SK-N-SH (cell line): ENCODE results near the gene RRN3. TPM values are rescaled to one million over a fixed set of nuclear protein-coding genes. Genes with fewer than 3 reads are reported as not detected.
"Not testable (repeated sequence)": the region's sequence is repeated elsewhere in the genome, so short reads cannot be mapped to it uniquely, and the experiment has no call there.

Experiments
- CTCF ChIA-PET: fragments of 300-600, 350-600 bp; formaldehyde crosslinking; extraction: SDS; loops from one replicate; lab custom pipeline; 2021; lab: Yijun Ruan, JAX
- POLR2A ChIA-PET: fragments of 350-600 bp; sonication (Branson Sonifier 250); formaldehyde crosslinking; extraction: SDS; loops from one replicate; lab custom pipeline; 2020; ENCODE audit warnings: antibody characterized with exemption, inconsistent platforms; lab: Yijun Ruan, JAX
- DNase-seq: peaks from one replicate; pipeline ENCODE4 v3.0.0; 2012
- H2AFZ ChIP-seq: fragments of 200-600 bp; sonication (generic); 2 replicates; pipeline ENCODE4 v1.8.1; 2016; ENCODE audit warnings: antibody characterized with exemption, mild to moderate bottlenecking, low read depth
- H3F3A ChIP-seq: fragments of 200-600 bp; sonication (generic); replicated peaks from 2 replicates; pipeline ENCODE3; 2016; ENCODE audit warnings: antibody characterized with exemption, mild to moderate bottlenecking; ENCODE audit not compliant: insufficient read depth
- H3K27ac ChIP-seq, 2 experiments: fragments of 200-500 bp in 1 of 2; fragments of 200-600 bp in 1 of 2; sonication (Bioruptor generic) in 1 of 2; sonication (generic), shearing (Covaris generic) in 1 of 2; 2 replicates each; pipeline versions ENCODE4 v1.5.1 to v1.6.1; 2014 to 2016; ENCODE audit warnings: low read depth in 2 of 2, inconsistent platforms in 1 of 2, low read length in 1 of 2, mild to moderate bottlenecking in 1 of 2, mixed read lengths in 1 of 2
- H3K27me3 ChIP-seq: fragments of 200-600 bp; sonication (generic), shearing (Covaris generic); 2 replicates; pipeline ENCODE4 v1.6.1; 2016; ENCODE audit warnings: mixed run types; ENCODE audit not compliant: insufficient read depth
- H3K36me3 ChIP-seq, 2 experiments: fragments of 200-500 bp in 1 of 2; fragments of 200-600 bp in 1 of 2; sonication (Bioruptor generic) in 1 of 2; sonication (generic) in 1 of 2; replicated peaks in 1 of 2; 2 replicates each; pipeline versions ENCODE3 to v1.5.1; 2014 to 2016; ENCODE audit warnings: low read length in 1 of 2, mild to moderate bottlenecking in 1 of 2; ENCODE audit not compliant: insufficient read depth in 2 of 2, control insufficient read depth in 1 of 2
- H3K4me1 ChIP-seq, 2 experiments: fragments of 200-500 bp in 1 of 2; fragments of 200-600 bp in 1 of 2; sonication (Bioruptor generic) in 1 of 2; sonication (generic), shearing (Covaris generic) in 1 of 2; 2 replicates each; pipeline versions ENCODE4 v1.5.1 to v1.6.1; 2014 to 2016; ENCODE audit warnings: low read depth in 1 of 2, low read length in 1 of 2, mixed run types in 1 of 2; ENCODE audit not compliant: insufficient read depth in 2 of 2, control insufficient read depth in 1 of 2
- H3K4me2 ChIP-seq: fragments of 200-600 bp; sonication (generic), shearing (Covaris generic); 2 replicates; pipeline ENCODE4 v1.6.1; 2017; ENCODE audit warnings: mixed run types
- H3K4me3 ChIP-seq, 2 experiments: fragments of 200-500 bp in 1 of 2; fragments of 200-600 bp in 1 of 2; sonication (Bioruptor generic) in 1 of 2; sonication (generic), shearing (Covaris generic) in 1 of 2; 2 replicates each; pipeline versions ENCODE4 v1.5.1 to v1.8.1; 2014 to 2016; ENCODE audit warnings: low read depth in 2 of 2, inconsistent platforms in 1 of 2, low read length in 1 of 2, mild to moderate bottlenecking in 1 of 2, mixed read lengths in 1 of 2, moderate library complexity in 1 of 2
- H3K79me2 ChIP-seq: fragments of 200-600 bp; sonication (generic); 2 replicates; pipeline ENCODE4 v1.8.1; 2017; ENCODE audit warnings: mild to moderate bottlenecking; ENCODE audit not compliant: insufficient read depth
- H3K9ac ChIP-seq: fragments of 200-600 bp; sonication (generic); 2 replicates; pipeline ENCODE4 v1.6.1; 2017; ENCODE audit warnings: mixed run types
- H3K9me2 ChIP-seq: fragments of 200-600 bp; sonication (generic); 2 replicates; pipeline ENCODE4 v1.6.1; 2017; ENCODE audit warnings: mixed run types
- H3K9me3 ChIP-seq: fragments of 200-600 bp; sonication (generic); 2 replicates; pipeline ENCODE4 v1.6.1; 2017; ENCODE audit warnings: mixed run types, mild to moderate bottlenecking, moderate library complexity
- H4K20me1 ChIP-seq: fragments of 200-600 bp; sonication (generic); 2 replicates; pipeline ENCODE4 v1.6.1; 2017; ENCODE audit warnings: mild to moderate bottlenecking, mixed run types; ENCODE audit not compliant: insufficient read depth
- CHD2 ChIP-seq: fragments of 150-350 bp; IDR thresholded peaks from 2 replicates; pipeline ENCODE4 v1.6.1; 2018; ENCODE audit warnings: low read length; ENCODE audit not compliant: partially characterized antibody
- ELF1 ChIP-seq: IDR thresholded peaks from 2 replicates; pipeline ENCODE4 v1.4.0; 2012
- FOXJ3 ChIP-seq: sonication (generic); formaldehyde crosslinking; IDR thresholded peaks from 2 replicates; pipeline ENCODE4 v1.5.1; 2020; ENCODE audit warnings: mild to moderate bottlenecking, missing genetic modification reagents
- GABPA ChIP-seq: IDR thresholded peaks from 2 replicates; pipeline ENCODE4 v1.4.0; 2012; ENCODE audit warnings: low read depth, mild to moderate bottlenecking
- MXI1 ChIP-seq: IDR thresholded peaks from 2 replicates; pipeline ENCODE4 v1.6.1; 2012; ENCODE audit warnings: mild to moderate bottlenecking, low read depth, low read length, improper control_type of control experiment
- POLR2AphosphoS5 ChIP-seq: IDR thresholded peaks from 2 replicates; pipeline ENCODE4 v1.6.1; 2012; ENCODE audit warnings: low read depth, low read length
- RCOR1 ChIP-seq: fragments of 150-350 bp; IDR thresholded peaks from 2 replicates; pipeline ENCODE4 v1.6.1; 2017; ENCODE audit warnings: antibody characterized with exemption, low read length
- TAF1 ChIP-seq: IDR thresholded peaks from 2 replicates; pipeline ENCODE4 v1.6.1; 2012; ENCODE audit warnings: low read depth, mild to moderate bottlenecking, low read length, moderate library complexity, borderline replicate concordance
- YY1 ChIP-seq: IDR thresholded peaks from 2 replicates; pipeline ENCODE4 v1.4.0; 2012; ENCODE audit warnings: low read depth, mild to moderate bottlenecking
- WGBS: methylation state at CpG from one replicate; pipeline ENCODE4 v1.1.6; 2017; ENCODE audit warnings: low lambda C conversion rate; 5-methylcytosine and 5-hydroxymethylcytosine counted together
- polyA plus RNA-seq, 3 experiments: library from polyadenylated mRNA; depleted of rRNA; stranded (reverse); fragments of >200 nt; gene quantifications; 2 replicates each; pipeline ENCODE4 v1.2.3, GENCODE V29; 2012
- TF ChIP-seq, protein P1 (sequence below): IDR thresholded peaks from 2 replicates; pipeline ENCODE4 v1.4.0; 2012; ENCODE audit warnings: low read depth
- TF ChIP-seq, protein P2 (sequence below): IDR thresholded peaks from 2 replicates; pipeline ENCODE4 v1.6.1; 2012; ENCODE audit warnings: mild to moderate bottlenecking, low read depth, low read length, moderate library complexity

RRN3 gene, protein sequence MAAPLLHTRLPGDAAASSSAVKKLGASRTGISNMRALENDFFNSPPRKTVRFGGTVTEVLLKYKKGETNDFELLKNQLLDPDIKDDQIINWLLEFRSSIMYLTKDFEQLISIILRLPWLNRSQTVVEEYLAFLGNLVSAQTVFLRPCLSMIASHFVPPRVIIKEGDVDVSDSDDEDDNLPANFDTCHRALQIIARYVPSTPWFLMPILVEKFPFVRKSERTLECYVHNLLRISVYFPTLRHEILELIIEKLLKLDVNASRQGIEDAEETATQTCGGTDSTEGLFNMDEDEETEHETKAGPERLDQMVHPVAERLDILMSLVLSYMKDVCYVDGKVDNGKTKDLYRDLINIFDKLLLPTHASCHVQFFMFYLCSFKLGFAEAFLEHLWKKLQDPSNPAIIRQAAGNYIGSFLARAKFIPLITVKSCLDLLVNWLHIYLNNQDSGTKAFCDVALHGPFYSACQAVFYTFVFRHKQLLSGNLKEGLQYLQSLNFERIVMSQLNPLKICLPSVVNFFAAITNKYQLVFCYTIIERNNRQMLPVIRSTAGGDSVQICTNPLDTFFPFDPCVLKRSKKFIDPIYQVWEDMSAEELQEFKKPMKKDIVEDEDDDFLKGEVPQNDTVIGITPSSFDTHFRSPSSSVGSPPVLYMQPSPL
- polyA plus RNA-seq (2012; rRNA removed), result 21.3 and 32.8 TPM in 2 replicates
- polyA plus RNA-seq (2012; cell fraction: cytosol; rRNA removed), result 33.8 and 34.0 TPM in 2 replicates
- polyA plus RNA-seq (2012; cell fraction: nucleus; rRNA removed), result 14.2 and 34.2 TPM in 2 replicates

DNA sequence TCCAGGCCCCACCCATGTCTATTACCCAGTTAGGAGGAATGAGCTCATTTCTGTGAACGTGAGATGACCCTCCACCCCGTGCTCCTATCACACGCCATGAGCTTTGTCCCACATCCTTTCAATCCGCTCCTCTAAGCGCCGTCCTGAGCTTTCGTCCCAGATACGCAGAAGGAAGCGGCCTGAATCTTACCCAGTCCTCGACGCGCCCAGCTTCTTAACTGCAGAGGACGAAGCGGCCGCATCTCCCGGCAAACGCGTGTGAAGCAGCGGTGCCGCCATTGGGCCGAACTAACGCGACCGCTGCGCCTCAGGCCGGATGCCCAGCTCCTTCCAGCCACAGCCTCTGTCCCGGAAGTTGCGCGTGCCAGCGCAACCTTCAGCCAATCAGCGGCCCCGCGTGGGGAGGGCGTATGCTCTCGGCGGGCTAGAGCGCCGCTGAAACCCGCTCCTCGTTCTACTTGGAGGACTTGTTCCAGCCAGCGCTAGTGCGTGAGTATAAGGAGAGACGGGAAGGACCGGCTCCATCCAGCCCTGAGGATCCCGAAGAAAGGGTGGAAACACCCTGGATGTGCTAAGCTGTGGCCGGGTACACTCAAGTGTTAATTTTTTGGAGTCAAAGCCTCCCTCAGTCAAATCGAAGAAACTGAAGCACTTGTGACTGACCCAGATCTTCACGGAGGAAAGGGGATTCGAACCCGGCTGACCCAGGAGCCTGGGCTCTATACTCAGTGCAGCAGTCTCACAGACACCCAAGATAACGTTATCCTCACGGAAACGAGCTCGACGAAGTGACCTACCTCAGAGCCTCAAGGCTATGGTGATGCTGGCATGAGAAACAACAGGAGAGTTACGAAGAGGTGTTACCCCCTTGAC lies at the start of gene RRN3:
Gene RRN3, minus strand, starts transcription at position 318 of the 873 bp plus-strand sequence. Its CDS starts 39 bp downstream, at position 279.
- H3K4me1 ChIP-seq, H4K20me1 ChIP-seq, H3K27me3 ChIP-seq, H3K9me2 ChIP-seq, H3F3A ChIP-seq, H3K9me3 ChIP-seq, CTCF ChIA-PET: not testable (repeated sequence)
- 6% methylated on average over 26 of the region's 56 CpGs for WGBS
- Histone ChIP-seq H3K4me2 (peak within 1 kb of the TSS; percentile 80), H3K36me3 (peaks cover 8 to 18% of the 10 kb centered on the region in 2 experiments), H3K4me3 (peak within 1 kb of the TSS; percentile 73 to 77), H3K27ac (peak within 1 kb of the TSS; percentile 60 to 81), H3K79me2 (peaks cover 40% of the 10 kb centered on the region), H3K9ac (peak within 1 kb of the TSS; percentile 83), H2AFZ (peak within 1 kb of the TSS; percentile 91)
- POLR2A ChIA-PET, result interaction anchor here (0.8 to 1.7 kb wide), 3 partner anchors 22 to 51 kb away, joined by 3 to 6 read pairs (median 4); partner anchors contain the start of gene NTAN1
- TF ChIP-seq, protein P1, sequence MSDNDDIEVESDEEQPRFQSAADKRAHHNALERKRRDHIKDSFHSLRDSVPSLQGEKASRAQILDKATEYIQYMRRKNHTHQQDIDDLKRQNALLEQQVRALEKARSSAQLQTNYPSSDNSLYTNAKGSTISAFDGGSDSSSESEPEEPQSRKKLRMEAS, result peak; percentile 85
- peak; percentile 38; the same call in 1 of the 2 replicates for TF ChIP-seq RCOR1
- TF ChIP-seq CHD2, result peak; percentile 59
- TF ChIP-seq ELF1, result peak; percentile 79
- peak; percentile 86 for TF ChIP-seq TAF1
- peak; percentile 30; the same call in 1 of the 2 replicates for TF ChIP-seq FOXJ3 (CRISPR knock-in tag)
- TF ChIP-seq GABPA, result peak; percentile 86
- peak; percentile 80 for TF ChIP-seq MXI1
- TF ChIP-seq YY1, result peak; percentile 79
- TF ChIP-seq, protein P2, sequence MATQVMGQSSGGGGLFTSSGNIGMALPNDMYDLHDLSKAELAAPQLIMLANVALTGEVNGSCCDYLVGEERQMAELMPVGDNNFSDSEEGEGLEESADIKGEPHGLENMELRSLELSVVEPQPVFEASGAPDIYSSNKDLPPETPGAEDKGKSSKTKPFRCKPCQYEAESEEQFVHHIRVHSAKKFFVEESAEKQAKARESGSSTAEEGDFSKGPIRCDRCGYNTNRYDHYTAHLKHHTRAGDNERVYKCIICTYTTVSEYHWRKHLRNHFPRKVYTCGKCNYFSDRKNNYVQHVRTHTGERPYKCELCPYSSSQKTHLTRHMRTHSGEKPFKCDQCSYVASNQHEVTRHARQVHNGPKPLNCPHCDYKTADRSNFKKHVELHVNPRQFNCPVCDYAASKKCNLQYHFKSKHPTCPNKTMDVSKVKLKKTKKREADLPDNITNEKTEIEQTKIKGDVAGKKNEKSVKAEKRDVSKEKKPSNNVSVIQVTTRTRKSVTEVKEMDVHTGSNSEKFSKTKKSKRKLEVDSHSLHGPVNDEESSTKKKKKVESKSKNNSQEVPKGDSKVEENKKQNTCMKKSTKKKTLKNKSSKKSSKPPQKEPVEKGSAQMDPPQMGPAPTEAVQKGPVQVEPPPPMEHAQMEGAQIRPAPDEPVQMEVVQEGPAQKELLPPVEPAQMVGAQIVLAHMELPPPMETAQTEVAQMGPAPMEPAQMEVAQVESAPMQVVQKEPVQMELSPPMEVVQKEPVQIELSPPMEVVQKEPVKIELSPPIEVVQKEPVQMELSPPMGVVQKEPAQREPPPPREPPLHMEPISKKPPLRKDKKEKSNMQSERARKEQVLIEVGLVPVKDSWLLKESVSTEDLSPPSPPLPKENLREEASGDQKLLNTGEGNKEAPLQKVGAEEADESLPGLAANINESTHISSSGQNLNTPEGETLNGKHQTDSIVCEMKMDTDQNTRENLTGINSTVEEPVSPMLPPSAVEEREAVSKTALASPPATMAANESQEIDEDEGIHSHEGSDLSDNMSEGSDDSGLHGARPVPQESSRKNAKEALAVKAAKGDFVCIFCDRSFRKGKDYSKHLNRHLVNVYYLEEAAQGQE, result 0 out of 2 replicates have a peak, but pooled peaks have one; percentile 5
- peak; percentile 96 for TF ChIP-seq POLR2AphosphoS5
- peak; percentile 88 for DNase-seq

DNA sequence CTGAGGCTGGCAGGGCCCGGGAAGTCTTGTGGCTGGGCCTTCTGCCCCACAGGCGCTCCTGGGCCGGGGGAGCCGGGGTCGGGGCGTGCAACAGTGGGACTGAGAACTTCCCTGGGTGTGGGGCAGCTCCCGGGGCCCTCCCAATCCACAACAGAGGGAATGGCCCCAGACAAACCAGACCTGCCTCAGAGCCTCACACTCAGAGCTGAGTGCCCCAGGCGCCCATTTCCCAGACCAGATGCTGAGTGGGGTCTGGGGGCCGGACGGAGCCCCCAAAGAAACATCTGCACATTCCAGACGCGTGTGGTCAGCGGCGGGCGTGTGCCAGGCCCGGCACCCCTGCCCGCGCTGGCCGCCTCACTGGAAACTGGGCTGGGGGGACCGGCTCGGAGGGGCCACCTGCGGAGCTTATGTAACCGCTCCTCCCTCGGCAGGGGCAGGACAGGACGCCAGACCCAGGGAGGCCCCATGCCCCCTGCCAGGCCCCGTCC lies 49.6 kb upstream of the RRN3 start:
- peak overlapping the region; percentile 78 for H3K4me2 ChIP-seq
- peak overlapping the region; percentile 54; the same call in 1 of the 2 replicates for H3K9ac ChIP-seq
- 49% methylated on average over 2 of the region's 26 CpGs for WGBS
- H3K36me3 ChIP-seq, POLR2A ChIA-PET, H3F3A ChIP-seq, H3K4me3 ChIP-seq, H3K9me2 ChIP-seq, H2AFZ ChIP-seq, H3K9me3 ChIP-seq, H3K27me3 ChIP-seq, CTCF ChIA-PET: not testable (repeated sequence)
- H3K27ac ChIP-seq, result peak overlapping the region in 1 of 2 experiments; percentile 96; a peak in 2 of 4 replicates
- DNase-seq, result peak; percentile 58
- peaks cover 68% of the 10 kb centered on the region for H3K79me2 ChIP-seq
- peaks cover 25 to 65% of the 10 kb centered on the region in 2 experiments; a peak in 2 of 4 replicates for H3K4me1 ChIP-seq
- peaks cover 26% of the 10 kb centered on the region; the same call in 1 of the 2 replicates for H4K20me1 ChIP-seq

DNA sequence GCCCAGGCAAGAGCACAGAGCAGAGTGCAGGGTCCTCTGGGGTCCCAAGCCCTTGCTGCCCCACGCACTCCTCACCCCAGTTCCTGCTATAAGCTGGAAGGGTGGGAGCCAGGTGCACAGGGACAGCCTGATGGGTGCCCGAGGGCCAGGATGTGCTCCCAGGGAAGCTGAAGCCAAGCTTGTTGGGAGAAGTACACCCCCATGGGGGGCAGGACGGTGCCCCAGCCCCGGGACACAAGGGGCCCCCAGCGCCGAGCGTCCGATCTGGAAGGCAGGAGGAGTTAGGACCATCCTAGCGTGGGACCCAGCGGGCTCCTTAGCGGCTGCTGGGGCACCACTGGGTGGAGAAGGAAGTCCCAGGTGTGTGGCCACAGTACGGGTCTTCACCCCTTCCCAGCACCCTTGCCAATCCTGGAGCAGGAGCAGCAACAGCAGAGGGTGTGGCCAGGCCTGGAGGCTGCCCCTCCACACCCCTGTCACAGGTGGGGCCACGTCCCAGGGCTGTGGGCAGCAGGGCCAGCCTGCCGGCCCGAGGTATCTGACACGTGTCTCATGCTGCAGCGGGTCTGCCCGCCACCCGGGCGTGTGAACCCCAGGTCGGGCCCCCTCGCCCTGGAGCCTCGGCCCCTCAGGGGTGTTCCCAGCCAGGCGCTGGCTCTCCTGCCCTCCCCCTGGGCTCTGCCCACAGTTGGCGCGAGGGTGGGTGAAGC lies 49.0 kb upstream of the RRN3 start:
- H3K79me2 ChIP-seq, result peaks cover 68% of the 10 kb centered on the region
- H3F3A ChIP-seq, CTCF ChIA-PET, H3K9me3 ChIP-seq, H2AFZ ChIP-seq, POLR2A ChIA-PET, DNase-seq, H3K4me3 ChIP-seq, H3K9ac ChIP-seq, H3K27me3 ChIP-seq, H3K9me2 ChIP-seq, H3K36me3 ChIP-seq: not testable (repeated sequence)
- peak overlapping the region in 1 of 2 experiments; percentile 96; a peak in 2 of 4 replicates for H3K27ac ChIP-seq
- peak overlapping the region; percentile 78; the same call in 1 of the 2 replicates for H3K4me2 ChIP-seq
- H3K4me1 ChIP-seq, result peaks cover 25 to 65% of the 10 kb centered on the region in 2 experiments; a peak in 2 of 4 replicates
- peaks cover 26% of the 10 kb centered on the region; the same call in 1 of the 2 replicates for H4K20me1 ChIP-seq
- 100% methylated on average over 1 of the region's 26 CpGs for whole genome bisulfite sequencing
